ENCODE data around the gene RABGAP1.

Gene RABGAP1

DNA sequence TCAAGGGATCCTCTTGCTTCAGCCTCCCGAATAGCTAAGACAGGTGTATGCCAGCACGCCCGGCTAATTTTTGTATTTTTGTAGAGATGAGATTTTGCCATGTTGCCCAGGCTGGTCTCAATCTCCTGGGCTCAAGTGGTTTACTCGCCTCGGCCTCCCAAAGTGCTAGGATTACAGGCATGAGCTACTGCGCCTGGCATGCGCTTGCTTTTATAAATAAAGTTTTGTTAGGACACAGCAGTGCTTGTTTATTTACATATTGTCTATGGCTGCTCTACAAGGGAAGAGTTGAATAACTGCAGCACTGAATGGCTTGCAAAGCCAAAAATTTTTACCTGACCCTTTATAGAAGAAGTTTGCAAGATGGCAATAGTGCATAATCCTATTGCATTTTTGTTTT lies 120.4 kb downstream of the RABGAP1 start:
- Histone ChIP-seq H3K79me1 (replicated peaks; ENCODE audit: low read length, poor library complexity, severe bottlenecking) (peaks cover 8% of the 10 kb centered on the region), H2BK5ac (ENCODE audit: low read depth, low read length, poor library complexity, severe bottlenecking) (no peak overlapping the region), H3K4ac (ENCODE audit: low read depth in 1 of 2, low read length in 2 of 2) (no peak overlapping the region), H4K8ac (ENCODE audit: low read length) (no peak overlapping the region), H2BK120ac (ENCODE audit: low read depth, low read length) (no peak overlapping the region), H3K9me3 (ENCODE audit: control insufficient read depth, low read length) (no peaks in the 10 kb centered on the region), H3K27ac (ENCODE audit: low read length, poor library complexity, severe bottlenecking) (no peak overlapping the region), H3K18ac (ENCODE audit: low read depth in 1 of 2, low read length in 2 of 2) (no peak overlapping the region), H3K9ac (ENCODE audit: low read length) (no peak overlapping the region), H3K4me2 (ENCODE audit: low read length, poor library complexity, severe bottlenecking) (no peak overlapping the region), H2BK12ac (ENCODE audit: low read length in 2 of 2) (no peak overlapping the region), H2AK5ac (ENCODE audit: low read length, severe bottlenecking) (no peak overlapping the region), H3K14ac (ENCODE audit: low read length in 2 of 2) (no peak overlapping the region), H2AFZ (ENCODE audit: low read depth, low read length) (no peak overlapping the region), H3K4me1 (ENCODE audit: control insufficient read depth, insufficient read depth, low read depth, low read length) (peaks cover 5% of the 10 kb centered on the region), H3K36me3 (ENCODE audit: control insufficient read depth in 1 of 2, insufficient read depth in 2 of 2, low read depth in 1 of 2, low read length in 2 of 2) (peaks cover 0 to 30% of the 10 kb centered on the region in 2 experiments), H3K23ac (ENCODE audit: low read length in 2 of 2) (no peak overlapping the region), H3K4me3 (ENCODE audit: insufficient read depth in 1 of 2, low read depth in 1 of 2, low read length in 2 of 2) (no peak overlapping the region), H2BK15ac (ENCODE audit: low read depth, poor library complexity, severe bottlenecking) (no peak overlapping the region), H3K27me3 (ENCODE audit: control insufficient read depth in 1 of 2, insufficient read depth in 1 of 2, low read length in 2 of 2) (no peaks in the 10 kb centered on the region), H4K91ac (ENCODE audit: low read length) (no peak overlapping the region)
- no peak for DNase-seq
- WGBS = 93% methylated on average over 7 of the region's 7 CpGs

DNA sequence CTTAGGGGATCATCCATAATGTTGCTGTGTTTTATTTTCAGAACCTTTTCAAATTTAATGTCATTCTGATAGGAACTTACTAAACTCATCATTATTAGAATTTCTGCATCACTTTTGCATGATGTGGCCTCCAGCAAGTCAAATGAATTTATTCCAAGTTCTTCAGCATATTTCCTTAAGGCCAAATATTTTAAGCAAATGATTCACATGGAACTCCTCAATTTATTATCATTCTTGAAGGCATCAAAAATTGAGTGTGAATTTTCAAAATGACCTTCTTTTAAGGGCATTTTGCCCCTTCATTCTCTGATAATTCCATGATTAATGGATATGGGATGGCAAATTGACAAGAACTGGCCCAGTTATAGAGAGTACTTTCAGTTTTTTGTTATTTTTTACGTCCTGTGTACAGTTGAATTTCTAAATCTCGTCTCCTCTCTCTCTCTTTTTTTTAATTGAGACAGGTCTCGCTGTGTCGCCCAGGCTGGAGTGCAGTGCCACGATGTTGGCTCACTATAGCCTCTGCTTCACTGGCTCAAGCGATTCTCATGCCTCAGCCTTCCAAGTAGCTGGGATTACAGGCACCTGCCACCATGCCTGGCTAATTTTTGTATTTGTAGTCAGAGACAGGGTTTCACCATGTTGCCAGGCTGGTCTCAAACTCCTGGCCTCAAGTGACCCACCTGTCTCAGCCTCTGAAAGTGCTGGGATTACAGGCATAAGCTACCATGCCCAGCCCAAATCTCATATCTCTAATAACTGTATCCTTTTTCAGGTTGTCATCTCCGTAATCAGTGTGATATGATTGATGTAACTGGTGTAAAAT lies 121.7 kb downstream of the RABGAP1 start:
- WGBS = 93% methylated on average over 6 of the region's 7 CpGs

DNA sequence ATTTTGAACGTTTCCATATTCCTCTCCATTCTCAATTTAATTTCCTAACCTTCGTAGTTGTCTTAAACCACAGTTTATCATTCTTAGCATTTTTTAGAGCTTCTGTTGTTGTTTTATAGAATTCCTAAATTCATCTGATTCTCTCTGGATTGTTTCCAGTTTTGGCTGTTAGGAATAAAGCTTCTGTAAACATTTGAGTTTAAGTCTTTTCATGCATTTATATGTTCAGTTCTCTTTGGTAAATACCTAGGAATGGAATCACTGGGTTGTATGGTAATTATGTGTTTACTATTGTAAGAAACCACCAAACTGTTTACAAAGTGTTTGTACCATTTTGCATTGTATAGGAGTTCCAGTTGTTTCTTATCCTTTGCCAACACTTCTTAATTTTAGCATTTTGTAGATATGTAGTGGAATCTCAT lies 122.4 kb downstream of the RABGAP1 start:
- peak; percentile 35 for DNase-seq
- no CpG with 5 or more reads among the region's 2 CpGs for WGBS

More for the DNA sequence above, 121.7 kb downstream of the RABGAP1 start:
- no peak overlapping the region for H4K91ac ChIP-seq (ENCODE audit: low read length)
- H2BK5ac ChIP-seq (ENCODE audit: low read depth, low read length, poor library complexity, severe bottlenecking) = no peak overlapping the region
- no peak overlapping the region for H2BK15ac ChIP-seq (ENCODE audit: low read depth, poor library complexity, severe bottlenecking)
- H3K4ac ChIP-seq (ENCODE audit: low read depth in 1 of 2, low read length in 2 of 2) = no peak overlapping the region
- no peak overlapping the region for H3K18ac ChIP-seq (ENCODE audit: low read depth in 1 of 2, low read length in 2 of 2)
- no peak overlapping the region for H3K23ac ChIP-seq (ENCODE audit: low read length in 2 of 2)
- peak overlapping the region; percentile 61 for H3K27ac ChIP-seq (ENCODE audit: low read length, poor library complexity, severe bottlenecking)
- no peaks in the 10 kb centered on the region for H3K9me3 ChIP-seq (ENCODE audit: control insufficient read depth, low read length)
- peaks cover 10% of the 10 kb centered on the region for H3K79me1 ChIP-seq (replicated peaks; ENCODE audit: low read length, poor library complexity, severe bottlenecking)
- H2BK12ac ChIP-seq (ENCODE audit: low read length in 2 of 2) = peak overlapping the region in 1 of 2 experiments; percentile 31
- no peak overlapping the region for H3K9ac ChIP-seq (ENCODE audit: low read length)
- H2AK5ac ChIP-seq (ENCODE audit: low read length, severe bottlenecking) = no peak overlapping the region
- H3K4me1 ChIP-seq (ENCODE audit: control insufficient read depth, insufficient read depth, low read depth, low read length) = peaks cover 5% of the 10 kb centered on the region
- H3K4me2 ChIP-seq (ENCODE audit: low read length, poor library complexity, severe bottlenecking) = no peak overlapping the region
- no peak overlapping the region for H3K4me3 ChIP-seq (ENCODE audit: insufficient read depth in 1 of 2, low read depth in 1 of 2, low read length in 2 of 2)
- no peak for DNase-seq
- H3K36me3 ChIP-seq (ENCODE audit: control insufficient read depth in 1 of 2, insufficient read depth in 2 of 2, low read depth in 1 of 2, low read length in 2 of 2) = peaks cover 2 to 43% of the 10 kb centered on the region in 2 experiments
- H3K27me3 ChIP-seq (ENCODE audit: control insufficient read depth in 1 of 2, insufficient read depth in 1 of 2, low read length in 2 of 2) = no peaks in the 10 kb centered on the region
- H2BK120ac ChIP-seq (ENCODE audit: low read depth, low read length) = no peak overlapping the region
- H2AFZ ChIP-seq (ENCODE audit: low read depth, low read length) = no peak overlapping the region
- H3K14ac ChIP-seq (ENCODE audit: low read length in 2 of 2) = no peak overlapping the region
- peak overlapping the region; percentile 23 for H4K8ac ChIP-seq (ENCODE audit: low read length)

DNA sequence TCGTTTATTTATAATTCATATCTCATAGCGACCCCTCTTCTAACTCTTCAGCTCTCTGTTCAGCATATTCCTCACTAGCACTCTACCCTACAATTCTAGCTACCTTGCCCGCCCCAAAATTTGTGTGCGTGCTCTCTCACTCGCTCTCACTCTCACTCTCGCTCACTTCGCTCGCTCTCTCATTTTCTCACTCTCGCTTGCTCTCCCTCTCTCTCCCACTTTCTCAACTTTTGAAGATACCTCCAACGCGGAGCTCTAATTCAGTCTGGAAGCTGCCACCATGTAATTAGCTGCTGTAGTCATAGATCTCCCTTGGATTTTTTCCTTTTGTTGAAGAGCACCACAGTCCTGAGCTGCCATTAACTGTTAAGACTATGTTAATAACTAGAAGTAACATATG lies 123.1 kb downstream of the RABGAP1 start:
- H3K36me3 ChIP-seq (ENCODE audit: control insufficient read depth in 1 of 2, insufficient read depth in 2 of 2, low read depth in 1 of 2, low read length in 2 of 2) = peaks cover 2 to 47% of the 10 kb centered on the region in 2 experiments
- H3K9me3 ChIP-seq (ENCODE audit: control insufficient read depth, low read length) = no peaks in the 10 kb centered on the region
- H3K9ac ChIP-seq (ENCODE audit: low read length) = no peak overlapping the region
- no peak overlapping the region for H2BK15ac ChIP-seq (ENCODE audit: low read depth, poor library complexity, severe bottlenecking)
- H3K23ac ChIP-seq (ENCODE audit: low read length in 2 of 2) = no peak overlapping the region
- no peak overlapping the region for H2BK5ac ChIP-seq (ENCODE audit: low read depth, low read length, poor library complexity, severe bottlenecking)
- peaks cover 8% of the 10 kb centered on the region for H3K79me1 ChIP-seq (replicated peaks; ENCODE audit: low read length, poor library complexity, severe bottlenecking)
- peak overlapping the region; percentile 88 for H2AK5ac ChIP-seq (ENCODE audit: low read length, severe bottlenecking)
- H3K4me2 ChIP-seq (ENCODE audit: low read length, poor library complexity, severe bottlenecking) = no peak overlapping the region
- peak overlapping the region; percentile 23 for H4K91ac ChIP-seq (ENCODE audit: low read length)
- H3K27me3 ChIP-seq (ENCODE audit: control insufficient read depth in 1 of 2, insufficient read depth in 1 of 2, low read length in 2 of 2) = no peaks in the 10 kb centered on the region
- no peak overlapping the region for H2AFZ ChIP-seq (ENCODE audit: low read depth, low read length)
- H3K4ac ChIP-seq (ENCODE audit: low read depth in 1 of 2, low read length in 2 of 2) = peak overlapping the region in 1 of 2 experiments; percentile 26
- 99% methylated on average over 11 of the region's 11 CpGs for WGBS
- no peak overlapping the region for H2BK120ac ChIP-seq (ENCODE audit: low read depth, low read length)
- no peak overlapping the region for H3K4me3 ChIP-seq (ENCODE audit: insufficient read depth in 1 of 2, low read depth in 1 of 2, low read length in 2 of 2)
- H2BK12ac ChIP-seq (ENCODE audit: low read length in 2 of 2) = no peak overlapping the region
- DNase-seq = no peak
- peaks cover 5% of the 10 kb centered on the region for H3K4me1 ChIP-seq (ENCODE audit: control insufficient read depth, insufficient read depth, low read depth, low read length)
- no peak overlapping the region for H3K18ac ChIP-seq (ENCODE audit: low read depth in 1 of 2, low read length in 2 of 2)
- no peak overlapping the region for H4K8ac ChIP-seq (ENCODE audit: low read length)
- H3K14ac ChIP-seq (ENCODE audit: low read length in 2 of 2) = peak overlapping the region in 1 of 2 experiments; percentile 75
- no peak overlapping the region for H3K27ac ChIP-seq (ENCODE audit: low read length, poor library complexity, severe bottlenecking)

More for the DNA sequence above, 122.4 kb downstream of the RABGAP1 start:
- H2AK5ac ChIP-seq (ENCODE audit: low read length, severe bottlenecking) = no peak overlapping the region
- no peak overlapping the region for H2BK12ac ChIP-seq (ENCODE audit: low read length in 2 of 2)
- no peak overlapping the region for H3K18ac ChIP-seq (ENCODE audit: low read depth in 1 of 2, low read length in 2 of 2)
- no peak overlapping the region for H3K23ac ChIP-seq (ENCODE audit: low read length in 2 of 2)
- H2BK15ac ChIP-seq (ENCODE audit: low read depth, poor library complexity, severe bottlenecking) = no peak overlapping the region
- no peak overlapping the region for H3K4me2 ChIP-seq (ENCODE audit: low read length, poor library complexity, severe bottlenecking)
- H3K4me3 ChIP-seq (ENCODE audit: insufficient read depth in 1 of 2, low read depth in 1 of 2, low read length in 2 of 2) = no peak overlapping the region
- peaks cover 5% of the 10 kb centered on the region for H3K4me1 ChIP-seq (ENCODE audit: control insufficient read depth, insufficient read depth, low read depth, low read length)
- no peaks in the 10 kb centered on the region for H3K9me3 ChIP-seq (ENCODE audit: control insufficient read depth, low read length)
- no peak overlapping the region for H4K8ac ChIP-seq (ENCODE audit: low read length)
- H3K27ac ChIP-seq (ENCODE audit: low read length, poor library complexity, severe bottlenecking) = peak overlapping the region; percentile 61
- no peak overlapping the region for H3K4ac ChIP-seq (ENCODE audit: low read depth in 1 of 2, low read length in 2 of 2)
- peaks cover 2 to 47% of the 10 kb centered on the region in 2 experiments for H3K36me3 ChIP-seq (ENCODE audit: control insufficient read depth in 1 of 2, insufficient read depth in 2 of 2, low read depth in 1 of 2, low read length in 2 of 2)
- no peak overlapping the region for H3K14ac ChIP-seq (ENCODE audit: low read length in 2 of 2)
- no peak overlapping the region for H4K91ac ChIP-seq (ENCODE audit: low read length)
- H2BK120ac ChIP-seq (ENCODE audit: low read depth, low read length) = no peak overlapping the region
- H3K9ac ChIP-seq (ENCODE audit: low read length) = no peak overlapping the region
- no peaks in the 10 kb centered on the region for H3K27me3 ChIP-seq (ENCODE audit: control insufficient read depth in 1 of 2, insufficient read depth in 1 of 2, low read length in 2 of 2)
- no peak overlapping the region for H2BK5ac ChIP-seq (ENCODE audit: low read depth, low read length, poor library complexity, severe bottlenecking)
- H3K79me1 ChIP-seq (replicated peaks; ENCODE audit: low read length, poor library complexity, severe bottlenecking) = peaks cover 10% of the 10 kb centered on the region
- H2AFZ ChIP-seq (ENCODE audit: low read depth, low read length) = no peak overlapping the region

All from mesenchymal stem cell (in vitro differentiated cells and primary cell).